ENCODE measurements around the gene PLPP1.

- TF ChIP-seq CTCF (IDR thresholded peaks at IDR 0.05) = no peak
- TF ChIP-seq POLR2A (IDR thresholded peaks at IDR 0.05) = no peak
These were observed 588 bp upstream of the PLPP1 start for GRCh38 chr5:55535199-55535905.

All from right lobe of liver (tissue), 4 donors.